ENCODE data around the gene FAM131C.

GRCh38 chr1:16099412-16099811 lies 26.0 kb upstream of the FAM131C start:
- TF ChIP-seq POLR2AphosphoS5 (IDR thresholded peaks at IDR 0.05) (no peak), CTCF (IDR thresholded peaks at IDR 0.05) (no peak)

Measured in prostate gland (tissue), 2 donors.